Endothelial cell of umbilical vein (primary cell): Measurements from ENCODE around the gene ALX3. TPM values are rescaled to one million over a fixed set of nuclear protein-coding genes. Genes with fewer than 3 reads are reported as not detected.

Source experiments
- BruUV-seq: library from RNA; stranded (reverse); fragments of 400-500 nt; replicated peaks from 2 replicates; lab custom pipeline; 2021; lab: Mats Ljungman, UMichigan
- CTCF ChIA-PET: fragments of 300-600, 350-600 bp; sonication (Branson Sonifier 250); formaldehyde crosslinking; loops from one replicate; lab custom pipeline; 2021; ENCODE audit warnings: antibody characterized with exemption, inconsistent platforms; lab: Charles Lee
- POLR2A ChIA-PET: fragments of 300-600, 350-600 bp; sonication (Branson Sonifier 250); formaldehyde crosslinking; loops from one replicate; lab custom pipeline; 2021; ENCODE audit warnings: antibody characterized with exemption, inconsistent platforms; lab: Charles Lee
- DNase-seq: peaks from one replicate; pipeline ENCODE4 v3.0.0-alpha.2; 2011; ENCODE audit warnings: low read depth, low spot score
- FAIRE-seq: peaks from 2 replicates; lab custom pipeline; 2011; peaks lifted over from hg19 to GRCh38; lab: Jason Lieb, UNC
- H2AFZ ChIP-seq: 2 replicates; pipeline ENCODE4 v1.6.0; 2012; ENCODE audit warnings: low read depth, low read length, control low read depth, inconsistent platforms
- H3K27ac ChIP-seq: 2 replicates; pipeline ENCODE4 v1.5.1; 2011; ENCODE audit warnings: low read depth, mild to moderate bottlenecking, control low read depth, low read length, moderate library complexity; ENCODE audit not compliant: insufficient read depth
- H3K27me3 ChIP-seq, 2 experiments: 2 replicates each; pipeline versions ENCODE4 v1.6.0 to v1.6.1; 2011; ENCODE audit warnings: low read length in 2 of 2, mixed read lengths in 1 of 2; ENCODE audit not compliant: control insufficient read depth in 2 of 2, insufficient read depth in 2 of 2
- H3K36me3 ChIP-seq, 2 experiments: 2 replicates in 1 of 2; 3 replicates in 1 of 2; pipeline ENCODE4 v1.5.1; 2011; ENCODE audit warnings: low read length in 2 of 2, mild to moderate bottlenecking in 1 of 2, moderate library complexity in 1 of 2; ENCODE audit not compliant: control insufficient read depth in 2 of 2, insufficient read depth in 2 of 2; ENCODE audit errors: extremely low read depth in 1 of 2
- H3K4me1 ChIP-seq: 3 replicates; pipeline ENCODE4 v1.5.1; 2011; ENCODE audit warnings: mild to moderate bottlenecking, low read length; ENCODE audit not compliant: control insufficient read depth, insufficient read depth; ENCODE audit errors: extremely low read depth
- H3K4me2 ChIP-seq: 2 replicates; pipeline ENCODE4 v1.6.1; 2011; ENCODE audit warnings: low read length, control low read depth, mixed read lengths; ENCODE audit not compliant: insufficient read depth
- H3K4me3 ChIP-seq, 3 experiments: fragments of 200-600 bp in 1 of 3; sonication (generic), shearing (Covaris generic) in 1 of 3; replicated peaks in 1 of 3; 2 replicates each; pipeline ENCODE4 v1.5.1; 2011 to 2016; ENCODE audit warnings: control low read depth in 3 of 3, low read length in 3 of 3, mild to moderate bottlenecking in 2 of 3, inconsistent platforms in 1 of 3, low read depth in 1 of 3, moderate library complexity in 1 of 3; ENCODE audit not compliant: insufficient read depth in 1 of 3
- H3K79me2 ChIP-seq: 2 replicates; pipeline ENCODE4 v1.6.0; 2012; ENCODE audit warnings: low read length, inconsistent platforms; ENCODE audit not compliant: control insufficient read depth, insufficient read depth
- H3K9ac ChIP-seq: replicated peaks from 2 replicates; pipeline ENCODE3; 2011; ENCODE audit warnings: low read length, control low read depth; ENCODE audit not compliant: insufficient read depth; ENCODE audit errors: extremely low read depth
- H3K9me1 ChIP-seq: replicated peaks from 3 replicates; pipeline ENCODE4 v1.6.0; 2011; ENCODE audit warnings: mild to moderate bottlenecking, low read length; ENCODE audit not compliant: control insufficient read depth, insufficient read depth; ENCODE audit errors: extremely low read depth
- H3K9me3 ChIP-seq: replicated peaks from 2 replicates; pipeline ENCODE4 v1.5.1; 2012; ENCODE audit warnings: low read length, inconsistent platforms; ENCODE audit not compliant: control insufficient read depth, insufficient read depth
- H4K20me1 ChIP-seq: replicated peaks from 2 replicates; pipeline ENCODE3; 2011; ENCODE audit warnings: mild to moderate bottlenecking, low read length; ENCODE audit not compliant: control insufficient read depth, insufficient read depth; ENCODE audit errors: extremely low read depth
- EZH2 ChIP-seq: IDR thresholded peaks from 2 replicates; pipeline ENCODE4 v1.6.1; 2012; ENCODE audit warnings: borderline replicate concordance, low read depth, mild to moderate bottlenecking, moderate library complexity, low read length, inconsistent platforms; ENCODE audit not compliant: severe bottlenecking
- FOS ChIP-seq: IDR thresholded peaks from 2 replicates; pipeline ENCODE4 v1.6.1; 2011; ENCODE audit warnings: mild to moderate bottlenecking, low read length, moderate library complexity, borderline replicate concordance; ENCODE audit not compliant: insufficient read depth
- GATA2 ChIP-seq: IDR thresholded peaks from 2 replicates; pipeline ENCODE4 v1.7.0; 2011; ENCODE audit warnings: low read depth, mild to moderate bottlenecking, moderate library complexity, mixed read lengths, low read length; ENCODE audit not compliant: insufficient read length, insufficient read depth
- JUN ChIP-seq: IDR thresholded peaks from 2 replicates; pipeline ENCODE4 v1.6.1; 2011; ENCODE audit warnings: borderline replicate concordance, low read depth; ENCODE audit not compliant: insufficient read length, insufficient read depth
- MYC ChIP-seq: IDR thresholded peaks from one replicate; pipeline ENCODE4 v1.6.1; 2011; ENCODE audit warnings: mild to moderate bottlenecking, low read depth, low read length
- POLR2A ChIP-seq: IDR thresholded peaks from 2 replicates; pipeline ENCODE4 v1.6.1; 2012; ENCODE audit warnings: low read depth, mild to moderate bottlenecking, control low read depth, low read length
- POLR2AphosphoS5 ChIP-seq: IDR thresholded peaks from 2 replicates; pipeline ENCODE4 v1.6.1; 2012; ENCODE audit warnings: low read depth, mild to moderate bottlenecking, control low read depth, low read length, moderate library complexity; ENCODE audit not compliant: insufficient read depth
- dilution Hi-C: fragments of 300-500 bp; cut with MboI; formaldehyde crosslinking; loops from one replicate; pipeline ENCODE4 v1.15.0; 2019; ENCODE audit warnings: low sequenced_read_pairs; ENCODE audit not compliant: extremely low pct_ligation_motif_present
- intact Hi-C: fragments of 100-400 bp; cut with micrococcal nuclease; formaldehyde crosslinking; loops from one replicate; pipeline ENCODE4 v1.10.0; 2022
- polyA plus RNA-seq, 4 experiments: library from polyadenylated mRNA; depleted of rRNA in 3 of 4; stranded (reverse) in 3 of 4; unstranded in 1 of 4; fragments of >200 nt; gene quantifications; 2 replicates each; pipeline versions ENCODE4 v1.2.1 to v1.2.3, GENCODE V29; 2011 to 2012; ENCODE audit warnings: missing spikeins in 1 of 4
- total RNA-seq: library from RNA; stranded (reverse); gene quantifications from 2 replicates; pipeline ENCODE4 v1.2.3, GENCODE V29; 2021
- TF ChIP-seq, protein P1 (sequence below), 2 donors: IDR thresholded peaks; 1 replicate in 1 of 2; 2 replicates in 1 of 2; pipeline ENCODE4 v1.5.1; 2011; ENCODE audit warnings: low read length in 2 of 2, mild to moderate bottlenecking in 2 of 2, moderate library complexity in 2 of 2, control low read depth in 1 of 2, inconsistent platforms in 1 of 2, low read depth in 1 of 2; ENCODE audit not compliant: insufficient read depth in 1 of 2; ENCODE audit errors: extremely low read depth in 1 of 2
- TF ChIP-seq, protein P2 (sequence below): IDR thresholded peaks from 2 replicates; pipeline ENCODE4 v1.6.1; 2011; ENCODE audit not compliant: insufficient read depth, insufficient read length

ALX3 gene
- total and polyA plus RNA-seq, 2 donors (not counting 3 experiments of a cell fraction or from before 2014, with no cell fraction given): not detected

- Histone ChIP-seq H3K36me3 (no peaks in the 10 kb centered on the region), H3K27me3 (peaks cover 57 to 58% of the 10 kb centered on the region in 2 experiments), H3K4me1 (peaks cover 6% of the 10 kb centered on the region), H3K4me3 (no peak overlapping the region), H2AFZ (no peak overlapping the region), H3K4me2 (no peak overlapping the region), H3K79me2 (no peaks in the 10 kb centered on the region), H3K9ac (no peak overlapping the region), H3K9me1 (no peaks in the 10 kb centered on the region), H3K27ac (no peak overlapping the region), H3K9me3 (no peaks in the 10 kb centered on the region), H4K20me1 (no peaks in the 10 kb centered on the region)
- CTCF ChIA-PET: interaction anchor here (1.5 to 2.0 kb wide), 3 partner anchors 8 to 30 kb away, joined by 4 to 6 read pairs (median 4); no protein-coding TSS in a partner anchor
- POLR2A ChIA-PET: no interaction called here
- dilution Hi-C loops (no loop called here), intact Hi-C loops (no loop called here)
- BruUV-seq: no TSS peak
- FAIRE-seq (no peak), DNase-seq (no peak)
- TF ChIP-seq FOS (no peak), JUN (no peak), MYC (no peak), POLR2A (no peak), GATA2 (no peak), EZH2 (no peak), POLR2AphosphoS5 (no peak)
- TF ChIP-seq, protein P1, sequence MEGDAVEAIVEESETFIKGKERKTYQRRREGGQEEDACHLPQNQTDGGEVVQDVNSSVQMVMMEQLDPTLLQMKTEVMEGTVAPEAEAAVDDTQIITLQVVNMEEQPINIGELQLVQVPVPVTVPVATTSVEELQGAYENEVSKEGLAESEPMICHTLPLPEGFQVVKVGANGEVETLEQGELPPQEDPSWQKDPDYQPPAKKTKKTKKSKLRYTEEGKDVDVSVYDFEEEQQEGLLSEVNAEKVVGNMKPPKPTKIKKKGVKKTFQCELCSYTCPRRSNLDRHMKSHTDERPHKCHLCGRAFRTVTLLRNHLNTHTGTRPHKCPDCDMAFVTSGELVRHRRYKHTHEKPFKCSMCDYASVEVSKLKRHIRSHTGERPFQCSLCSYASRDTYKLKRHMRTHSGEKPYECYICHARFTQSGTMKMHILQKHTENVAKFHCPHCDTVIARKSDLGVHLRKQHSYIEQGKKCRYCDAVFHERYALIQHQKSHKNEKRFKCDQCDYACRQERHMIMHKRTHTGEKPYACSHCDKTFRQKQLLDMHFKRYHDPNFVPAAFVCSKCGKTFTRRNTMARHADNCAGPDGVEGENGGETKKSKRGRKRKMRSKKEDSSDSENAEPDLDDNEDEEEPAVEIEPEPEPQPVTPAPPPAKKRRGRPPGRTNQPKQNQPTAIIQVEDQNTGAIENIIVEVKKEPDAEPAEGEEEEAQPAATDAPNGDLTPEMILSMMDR (IDR thresholded peaks at IDR 0.05; ENCODE audit: extremely low read depth in 1 of 2, insufficient read depth in 1 of 2, low read depth in 1 of 2, low read length in 2 of 2): no peak
- TF ChIP-seq, protein P2, sequence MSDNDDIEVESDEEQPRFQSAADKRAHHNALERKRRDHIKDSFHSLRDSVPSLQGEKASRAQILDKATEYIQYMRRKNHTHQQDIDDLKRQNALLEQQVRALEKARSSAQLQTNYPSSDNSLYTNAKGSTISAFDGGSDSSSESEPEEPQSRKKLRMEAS: no peak
These were observed 12.8 kb upstream of the ALX3 start for GRCh38 chr1:110083061-110083865.
